ENCODE data around the gene RWDD4.

- no peak for TF ChIP-seq CTCF (IDR thresholded peaks at IDR 0.05; ENCODE audit: low read depth, low read length)
- TF ChIP-seq POLR2A (IDR thresholded peaks at IDR 0.05; ENCODE audit: extremely low read depth, insufficient read length): no peak
- TF ChIP-seq, protein P1, sequence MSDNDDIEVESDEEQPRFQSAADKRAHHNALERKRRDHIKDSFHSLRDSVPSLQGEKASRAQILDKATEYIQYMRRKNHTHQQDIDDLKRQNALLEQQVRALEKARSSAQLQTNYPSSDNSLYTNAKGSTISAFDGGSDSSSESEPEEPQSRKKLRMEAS (IDR thresholded peaks at IDR 0.05; ENCODE audit: low read depth, low read length): no peak
- no peak for TF ChIP-seq MYC (IDR thresholded peaks at IDR 0.05; ENCODE audit: low read depth, low read length)
Observed at GRCh38 chr4:183607894-183608293, 51.1 kb downstream of the RWDD4 start.
